Measurements from ENCODE around the gene STRADB. TPM values are rescaled to one million over a fixed set of nuclear protein-coding genes. Genes with fewer than 3 reads are reported as not detected.
A peak's percentile ranks its signal among the peaks of the same experiment; 100 is the strongest.

The STRADB gene, protein sequence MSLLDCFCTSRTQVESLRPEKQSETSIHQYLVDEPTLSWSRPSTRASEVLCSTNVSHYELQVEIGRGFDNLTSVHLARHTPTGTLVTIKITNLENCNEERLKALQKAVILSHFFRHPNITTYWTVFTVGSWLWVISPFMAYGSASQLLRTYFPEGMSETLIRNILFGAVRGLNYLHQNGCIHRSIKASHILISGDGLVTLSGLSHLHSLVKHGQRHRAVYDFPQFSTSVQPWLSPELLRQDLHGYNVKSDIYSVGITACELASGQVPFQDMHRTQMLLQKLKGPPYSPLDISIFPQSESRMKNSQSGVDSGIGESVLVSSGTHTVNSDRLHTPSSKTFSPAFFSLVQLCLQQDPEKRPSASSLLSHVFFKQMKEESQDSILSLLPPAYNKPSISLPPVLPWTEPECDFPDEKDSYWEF
- total RNA-seq (2014; rRNA removed; shearing (Covaris generic)), result 45.9 and 49.1 TPM in 2 replicates

- DNase-seq, result peak; percentile 95
- Histone ChIP-seq H3K4me3 (ENCODE audit: insufficient read depth, low read depth, low read length) (peak within 1 kb of the TSS; percentile 98), H3K27me3 (ENCODE audit: control insufficient read depth, insufficient read depth, low read length) (no peaks in the 10 kb centered on the region), H3K36me3 (replicated peaks; ENCODE audit: control insufficient read depth, insufficient read depth, low read length) (no peaks in the 10 kb centered on the region)
Measured at GRCh38 chr2:201451292-201452057, at the start of gene STRADB, which contains the start of gene TRAK2. Gene STRADB (plus strand): TSS chr2:201451740. CDS start chr2:201454841, 3,101 bp downstream. Gene TRAK2 (minus strand): TSS chr2:201451458. CDS start chr2:201420507, 30,951 bp downstream.

GRCh38 chr2:201401815-201402214 lies 49.7 kb upstream of the STRADB start:
- H3K36me3 ChIP-seq (replicated peaks; ENCODE audit: control insufficient read depth, insufficient read depth, low read length), result no peaks in the 10 kb centered on the region
- H3K27me3 ChIP-seq (ENCODE audit: control insufficient read depth, insufficient read depth, low read length), result no peaks in the 10 kb centered on the region
- no peak overlapping the region for H3K4me3 ChIP-seq (ENCODE audit: insufficient read depth, low read depth, low read length)
- no peak for DNase-seq

- no peak overlapping the region for H3K4me3 ChIP-seq (ENCODE audit: insufficient read depth, low read depth, low read length)
- H3K27me3 ChIP-seq (ENCODE audit: control insufficient read depth, insufficient read depth, low read length), result no peaks in the 10 kb centered on the region
- DNase-seq, result no peak
- no peaks in the 10 kb centered on the region for H3K36me3 ChIP-seq (replicated peaks; ENCODE audit: control insufficient read depth, insufficient read depth, low read length)
Measured at GRCh38 chr2:201402651-201403562, 48.6 kb upstream of the STRADB start.

- Histone ChIP-seq H3K27me3 (ENCODE audit: control insufficient read depth, insufficient read depth, low read length) (no peaks in the 10 kb centered on the region), H3K36me3 (replicated peaks; ENCODE audit: control insufficient read depth, insufficient read depth, low read length) (no peaks in the 10 kb centered on the region)
- no peak for DNase-seq
Measured at GRCh38 chr2:201403880-201404279, 47.7 kb upstream of the STRADB start.

GRCh38 chr2:201404699-201405280 lies 46.8 kb upstream of the STRADB start:
- no peak overlapping the region for H3K4me3 ChIP-seq (ENCODE audit: insufficient read depth, low read depth, low read length)
- no peak for DNase-seq

More at GRCh38 chr2:201403880-201404279, 47.7 kb upstream of the STRADB start:
- H3K4me3 ChIP-seq (ENCODE audit: insufficient read depth, low read depth, low read length), result no peak overlapping the region

DNA sequence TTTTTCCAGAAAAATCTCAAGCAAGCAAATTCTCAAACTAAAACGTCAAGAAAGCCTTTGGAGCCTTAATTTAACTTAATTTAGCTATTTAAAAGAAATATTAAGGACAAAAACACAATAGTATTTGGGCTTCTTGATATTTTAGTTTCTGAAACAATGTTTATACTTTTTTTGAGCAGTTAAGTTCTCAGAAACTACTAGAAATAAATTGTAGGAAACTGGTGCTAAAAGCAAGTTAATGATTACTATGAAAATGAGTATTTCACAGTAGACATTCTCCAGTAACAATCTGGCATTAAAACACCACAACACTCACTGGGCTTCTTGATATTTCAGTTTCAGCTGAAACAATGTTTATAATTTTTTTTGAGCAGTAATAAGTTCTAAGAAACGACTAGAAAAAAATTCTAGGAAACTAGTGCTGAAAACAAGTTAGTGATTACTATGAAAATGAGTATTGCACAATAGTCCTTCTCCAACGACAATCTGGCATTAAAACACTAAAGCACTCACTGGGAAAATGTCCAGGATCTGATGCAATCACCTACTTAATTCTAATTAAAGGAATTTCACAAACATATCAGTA lies 45.4 kb upstream of the STRADB start:
- Histone ChIP-seq H3K36me3 (replicated peaks; ENCODE audit: control insufficient read depth, insufficient read depth, low read length) (no peaks in the 10 kb centered on the region), H3K4me3 (ENCODE audit: insufficient read depth, low read depth, low read length) (no peak overlapping the region), H3K27me3 (ENCODE audit: control insufficient read depth, insufficient read depth, low read length) (no peaks in the 10 kb centered on the region)
- no peak for DNase-seq

More at GRCh38 chr2:201404699-201405280, 46.8 kb upstream of the STRADB start:
- H3K36me3 ChIP-seq (replicated peaks; ENCODE audit: control insufficient read depth, insufficient read depth, low read length), result no peaks in the 10 kb centered on the region
- no peaks in the 10 kb centered on the region for H3K27me3 ChIP-seq (ENCODE audit: control insufficient read depth, insufficient read depth, low read length)

DNA sequence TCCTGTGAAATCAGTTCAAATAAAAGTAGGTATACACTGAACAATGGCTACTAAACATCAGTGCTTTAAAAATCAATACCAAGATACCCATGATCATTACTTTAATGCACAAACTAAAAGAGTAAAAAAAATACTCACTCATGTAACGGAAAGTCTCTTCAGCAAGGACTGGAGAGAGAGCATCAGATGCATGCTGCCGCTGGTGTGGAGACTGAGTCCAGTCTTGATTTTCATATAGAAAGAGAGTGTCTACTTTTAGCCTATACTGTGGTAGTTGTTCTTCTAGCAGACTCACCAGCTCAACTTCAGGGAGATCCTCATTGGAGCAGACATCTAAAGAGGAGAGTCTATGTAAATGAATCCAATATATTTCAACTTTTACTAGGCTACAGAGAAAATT lies 44.3 kb upstream of the STRADB start:
- no peak for DNase-seq
- Histone ChIP-seq H3K4me3 (ENCODE audit: insufficient read depth, low read depth, low read length) (no peak overlapping the region), H3K27me3 (ENCODE audit: control insufficient read depth, insufficient read depth, low read length) (no peaks in the 10 kb centered on the region), H3K36me3 (replicated peaks; ENCODE audit: control insufficient read depth, insufficient read depth, low read length) (no peaks in the 10 kb centered on the region)

DNA sequence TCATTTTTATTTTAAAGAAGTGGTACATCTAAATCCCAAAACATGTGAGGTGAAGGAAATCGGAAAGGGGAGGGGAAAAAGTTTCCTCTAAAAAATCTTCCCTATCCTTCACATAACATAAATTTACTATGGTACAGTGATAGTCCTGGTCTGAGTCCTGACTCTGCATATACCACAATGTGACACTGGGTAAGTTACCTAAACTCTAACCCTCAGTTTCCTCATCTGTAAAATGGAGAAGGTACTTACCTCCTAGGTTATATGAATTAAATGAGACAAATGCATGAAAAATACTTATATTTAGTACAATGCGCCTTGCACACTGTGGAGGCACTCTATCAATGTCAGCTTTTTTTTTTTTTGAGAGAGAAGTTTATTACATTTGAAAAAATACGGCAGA lies 42.6 kb upstream of the STRADB start:
- no peak overlapping the region for H3K4me3 ChIP-seq (ENCODE audit: insufficient read depth, low read depth, low read length)
- H3K36me3 ChIP-seq (replicated peaks; ENCODE audit: control insufficient read depth, insufficient read depth, low read length), result no peaks in the 10 kb centered on the region
- no peaks in the 10 kb centered on the region for H3K27me3 ChIP-seq (ENCODE audit: control insufficient read depth, insufficient read depth, low read length)
- no peak for DNase-seq

DNA sequence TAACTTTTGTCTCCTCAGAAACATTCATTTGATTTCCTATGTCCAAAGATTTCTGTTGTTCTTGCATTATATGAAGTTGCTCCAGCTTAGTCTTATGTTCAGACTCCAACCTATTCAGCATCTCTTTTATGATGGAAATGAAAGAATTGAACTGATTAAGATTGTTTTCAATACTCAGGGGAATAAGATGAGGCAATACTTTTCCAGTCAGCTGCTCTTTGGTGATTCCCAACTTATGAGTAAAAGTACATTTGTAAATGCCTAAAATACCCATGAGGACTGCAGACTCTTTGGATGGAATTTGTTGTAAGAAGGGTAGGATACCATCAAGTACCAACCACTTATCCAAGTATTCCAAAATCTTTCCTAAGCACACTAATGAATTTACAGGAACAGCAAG lies 40.1 kb upstream of the STRADB start:
- Histone ChIP-seq H3K36me3 (replicated peaks; ENCODE audit: control insufficient read depth, insufficient read depth, low read length) (no peaks in the 10 kb centered on the region), H3K4me3 (ENCODE audit: insufficient read depth, low read depth, low read length) (no peak overlapping the region), H3K27me3 (ENCODE audit: control insufficient read depth, insufficient read depth, low read length) (no peaks in the 10 kb centered on the region)
- DNase-seq, result no peak

- no peaks in the 10 kb centered on the region for H3K27me3 ChIP-seq (ENCODE audit: control insufficient read depth, insufficient read depth, low read length)
- DNase-seq, result peak; percentile 52
- no peak overlapping the region for H3K4me3 ChIP-seq (ENCODE audit: insufficient read depth, low read depth, low read length)
- no peaks in the 10 kb centered on the region for H3K36me3 ChIP-seq (replicated peaks; ENCODE audit: control insufficient read depth, insufficient read depth, low read length)
Measured at GRCh38 chr2:201413143-201413542, 38.4 kb upstream of the STRADB start.

DNA sequence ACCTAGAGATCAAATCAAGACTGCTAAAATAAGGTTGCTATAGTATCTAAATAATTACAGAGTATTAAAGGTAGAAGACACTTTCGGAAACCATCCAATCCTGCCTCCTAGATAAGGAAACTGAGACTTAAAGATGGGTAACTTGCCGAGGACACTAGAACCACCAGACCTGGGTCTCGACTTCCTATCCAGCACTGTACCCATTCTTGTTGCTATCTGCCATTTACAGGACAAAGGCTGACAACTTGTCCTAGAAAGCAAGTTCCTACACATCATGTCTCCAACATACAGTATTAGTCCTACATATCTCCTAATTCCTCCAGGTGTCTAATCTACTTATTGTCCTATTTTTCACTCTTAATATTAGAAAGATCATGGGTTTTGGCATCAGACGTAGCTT lies 38.0 kb upstream of the STRADB start:
- H3K27me3 ChIP-seq (ENCODE audit: control insufficient read depth, insufficient read depth, low read length), result no peaks in the 10 kb centered on the region
- DNase-seq, result no peak
- no peaks in the 10 kb centered on the region for H3K36me3 ChIP-seq (replicated peaks; ENCODE audit: control insufficient read depth, insufficient read depth, low read length)
- H3K4me3 ChIP-seq (ENCODE audit: insufficient read depth, low read depth, low read length), result no peak overlapping the region

DNA sequence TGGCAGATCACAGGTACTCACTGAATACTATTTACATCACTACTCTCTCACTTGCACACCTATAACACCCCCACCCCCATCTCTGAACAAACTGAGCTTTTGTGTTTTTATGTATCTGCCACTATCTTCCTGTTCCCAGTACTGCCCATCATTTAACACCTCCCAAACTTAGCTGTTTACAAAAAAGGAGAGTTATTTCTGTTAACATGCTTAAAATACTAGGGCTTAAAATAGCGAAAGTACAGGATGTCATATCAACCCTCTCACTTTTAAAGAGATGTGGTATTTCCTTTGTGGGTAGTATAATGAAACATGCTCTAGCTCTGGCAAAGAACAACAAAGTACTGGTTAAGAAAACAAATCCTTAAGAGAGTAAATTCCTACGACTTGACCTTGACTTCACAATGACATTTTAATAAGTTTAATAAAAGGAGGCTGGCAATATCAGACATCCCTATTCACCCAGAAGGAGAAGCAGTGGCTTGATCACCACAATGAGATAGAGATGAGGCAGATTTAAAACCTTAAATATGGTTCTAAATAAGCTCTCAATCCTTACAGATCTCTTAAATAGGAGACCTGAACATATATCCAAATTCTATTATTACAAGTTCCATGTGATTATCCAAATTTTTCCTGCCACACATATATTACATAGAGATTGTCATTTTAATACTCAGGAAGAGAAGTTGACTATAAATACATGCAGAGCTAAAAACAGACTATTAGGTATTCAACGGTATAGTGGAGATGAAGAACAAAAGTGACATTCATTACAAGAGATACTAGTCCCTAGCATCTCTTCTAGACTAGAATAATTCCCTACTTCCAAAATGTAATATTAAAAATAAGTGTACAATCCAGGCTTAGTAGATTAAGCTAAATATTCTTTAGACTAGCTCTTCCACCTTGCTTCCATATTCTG lies 37.2 kb upstream of the STRADB start:
- DNase-seq, result no peak
- Histone ChIP-seq H3K27me3 (ENCODE audit: control insufficient read depth, insufficient read depth, low read length) (no peaks in the 10 kb centered on the region), H3K36me3 (replicated peaks; ENCODE audit: control insufficient read depth, insufficient read depth, low read length) (no peaks in the 10 kb centered on the region), H3K4me3 (ENCODE audit: insufficient read depth, low read depth, low read length) (no peak overlapping the region)

- no peak for DNase-seq
- Histone ChIP-seq H3K27me3 (ENCODE audit: control insufficient read depth, insufficient read depth, low read length) (no peaks in the 10 kb centered on the region), H3K4me3 (ENCODE audit: insufficient read depth, low read depth, low read length) (no peak overlapping the region), H3K36me3 (replicated peaks; ENCODE audit: control insufficient read depth, insufficient read depth, low read length) (no peaks in the 10 kb centered on the region)
Measured at GRCh38 chr2:201415149-201415548, 36.4 kb upstream of the STRADB start.

All from H7 (cell line).